ENCODE measurements around the gene SYT1.

Gene SYT1

GRCh38 chr12:79366374-79366773 is 501.8 kb downstream of the SYT1 start:
- no peak for DNase-seq

DNA sequence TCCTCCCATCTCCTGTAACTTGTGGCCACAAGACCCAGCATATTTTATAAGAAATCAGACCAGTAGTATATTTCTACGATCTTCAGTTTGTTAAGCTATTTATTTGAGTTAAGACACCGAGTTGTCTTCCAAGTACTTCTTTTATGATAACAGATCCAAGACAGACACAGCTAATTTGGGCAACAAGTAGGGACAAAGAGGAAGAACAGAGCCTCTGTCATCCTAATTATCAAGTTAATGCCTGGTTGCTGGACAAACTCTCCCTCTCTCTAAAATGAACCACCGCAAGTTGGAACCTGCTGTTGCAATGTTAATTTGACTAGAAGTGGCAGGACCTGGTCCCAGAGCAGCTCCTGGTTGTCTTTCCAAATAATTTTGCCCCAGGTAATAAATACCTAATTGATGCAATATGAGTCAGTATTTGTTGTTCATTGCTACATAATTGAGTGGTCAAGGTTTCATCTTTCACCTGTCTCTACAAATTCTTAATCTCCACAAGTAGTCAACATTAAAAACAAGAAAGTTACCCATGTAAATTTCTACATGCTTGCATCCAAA is 502.5 kb downstream of the SYT1 start:
- DNase-seq = no peak

DNA sequence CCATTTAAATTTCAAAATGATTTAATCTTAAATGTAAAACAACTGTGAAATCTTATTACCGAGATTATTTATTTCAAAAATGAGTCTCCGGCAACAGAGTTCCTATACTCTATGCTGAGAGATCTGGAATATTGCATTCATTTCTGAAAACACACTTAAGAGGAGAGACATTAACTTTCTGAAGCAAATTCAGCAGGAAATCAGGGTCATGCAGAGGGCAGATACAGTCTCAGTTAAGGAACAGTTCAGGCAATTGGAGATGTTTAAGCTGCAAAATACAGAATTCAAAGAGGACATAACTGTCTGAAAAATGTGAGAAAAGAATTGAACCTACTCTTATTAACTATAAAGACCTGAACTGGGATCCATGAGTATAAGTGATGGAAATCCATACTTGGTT is 505.4 kb downstream of the SYT1 start:
- no peak for DNase-seq

GRCh38 chr12:79371226-79371625 is 506.7 kb downstream of the SYT1 start:
- DNase-seq = no peak

GRCh38 chr12:79373896-79374499 is 509.4 kb downstream of the SYT1 start:
- DNase-seq = no peak

- DNase-seq = no peak
Measured at GRCh38 chr12:79374545-79374944, 510.0 kb downstream of the SYT1 start.

- DNase-seq = no peak
Measured at GRCh38 chr12:79375050-79375449, 510.5 kb downstream of the SYT1 start.

DNA sequence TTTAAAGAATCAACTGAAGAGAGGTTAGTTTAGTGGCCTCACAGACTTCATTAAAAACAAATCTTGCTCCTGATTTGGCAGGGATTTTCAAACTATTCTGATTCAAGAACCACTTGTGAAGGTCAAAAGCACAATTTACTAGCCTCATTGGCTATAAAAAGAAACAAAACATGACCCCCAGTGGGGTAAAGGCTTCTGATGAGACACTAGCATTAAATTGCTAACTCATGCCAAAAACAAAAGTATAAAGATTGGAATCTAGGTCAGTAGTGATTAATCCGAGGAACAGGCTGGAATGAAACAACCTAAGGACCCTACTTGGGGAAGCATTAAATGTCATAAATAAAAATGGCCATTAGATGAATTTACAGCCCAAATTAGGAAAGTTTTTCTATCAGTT is 513.9 kb downstream of the SYT1 start:
- DNase-seq = no peak

DNA sequence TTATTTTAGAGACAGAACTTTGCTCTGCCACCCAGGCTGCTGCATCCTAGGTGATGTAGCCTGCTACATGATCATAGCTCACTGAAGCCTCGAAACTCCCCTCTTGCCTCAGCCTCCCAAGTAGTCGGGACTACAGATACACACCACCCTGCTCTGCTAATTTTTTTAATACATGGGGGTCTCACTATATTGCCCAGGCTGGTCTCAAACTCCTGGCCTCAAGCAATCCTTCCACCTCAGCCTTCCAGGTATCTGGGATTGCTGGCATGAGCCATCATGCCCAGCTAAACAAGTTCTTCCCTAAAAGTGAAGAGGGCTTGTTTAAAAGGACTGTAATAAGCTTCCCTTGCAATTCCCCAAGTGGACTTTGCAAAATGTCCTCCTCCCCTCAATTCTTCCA is 515.8 kb downstream of the SYT1 start:
- DNase-seq = no peak

DNA sequence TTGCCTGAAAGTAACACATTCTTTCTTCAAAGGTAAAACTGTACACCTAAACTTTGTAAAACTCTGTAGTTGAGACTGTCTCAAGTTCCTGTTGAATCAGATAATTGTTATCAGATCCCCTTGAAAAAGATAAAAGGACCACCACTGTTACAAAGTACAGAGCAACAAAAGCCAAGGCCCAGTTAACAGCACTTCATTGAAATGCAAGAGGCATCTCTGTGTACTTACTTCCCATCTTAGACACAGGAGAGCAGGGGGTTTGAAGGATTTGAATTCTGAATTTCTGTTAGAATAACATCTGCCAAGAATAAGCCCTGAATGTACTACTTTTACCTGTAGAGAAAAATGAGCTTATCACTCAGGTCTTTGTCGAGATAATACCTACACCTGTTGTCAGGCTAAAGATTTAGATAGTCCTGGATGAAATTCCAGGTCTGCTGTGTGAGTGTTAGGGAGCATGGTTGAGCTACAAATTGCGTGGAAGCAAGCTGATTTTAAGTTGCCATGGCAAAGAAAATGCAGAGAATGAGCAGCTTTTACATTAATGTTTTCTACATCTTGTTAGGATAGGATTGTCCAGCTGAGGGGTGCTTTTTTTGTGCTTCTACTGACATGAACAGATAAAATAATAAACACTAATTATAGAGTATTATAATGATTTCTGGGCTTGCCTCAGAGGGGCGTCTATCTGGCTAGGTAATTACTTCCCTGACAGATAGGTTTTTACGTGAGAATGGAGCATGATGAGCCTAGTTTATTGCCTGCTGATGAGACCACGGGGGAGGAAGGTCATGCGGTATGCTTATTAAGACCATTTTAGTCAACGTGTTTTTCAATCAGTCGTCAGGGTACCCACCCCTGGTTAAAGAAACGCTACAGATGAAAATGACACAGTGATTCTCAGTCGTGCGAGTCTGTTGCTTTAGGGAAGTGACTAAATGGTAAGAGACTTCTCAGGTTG is 517.0 kb downstream of the SYT1 start:
- DNase-seq = no peak

DNA sequence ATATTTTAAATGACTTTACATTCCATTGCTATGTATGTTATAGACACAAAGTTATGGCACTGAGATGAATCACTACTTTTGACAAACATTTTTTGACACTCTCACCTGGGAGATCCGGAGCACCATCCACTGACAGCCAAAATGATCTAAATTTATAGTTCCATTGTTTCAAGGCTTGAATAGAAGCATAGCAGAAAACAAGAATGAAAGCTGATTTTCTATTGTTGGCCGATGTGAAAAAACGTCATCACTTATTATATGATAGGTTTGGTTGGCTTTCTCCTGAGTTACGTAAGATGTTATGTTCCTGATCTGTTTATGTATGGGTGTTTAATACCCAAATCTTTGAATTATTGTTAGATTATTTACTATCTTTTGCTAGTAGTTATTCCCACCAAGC is 520.0 kb downstream of the SYT1 start:
- no peak for DNase-seq

DNA sequence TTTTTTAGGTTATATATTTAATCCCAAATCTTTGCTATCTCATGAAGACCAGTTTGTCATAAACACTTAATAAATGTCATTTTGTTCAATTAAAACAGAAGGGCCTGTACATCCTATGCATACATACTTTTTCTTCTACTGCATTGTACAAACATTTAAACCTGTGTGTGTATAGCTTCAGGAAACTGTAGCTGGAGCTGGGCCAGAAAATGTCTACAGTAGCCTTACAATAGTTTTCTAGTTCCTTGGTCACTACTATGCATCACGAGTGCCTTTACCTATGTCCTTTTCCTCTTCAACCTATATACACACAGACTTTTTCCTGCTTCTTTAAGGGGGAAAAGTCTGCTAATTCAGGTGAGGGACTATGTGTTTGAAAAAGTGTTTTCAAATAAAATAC is 523.4 kb downstream of the SYT1 start:
- DNase-seq = no peak

GRCh38 chr12:79393842-79394241 is 529.3 kb downstream of the SYT1 start:
- DNase-seq = no peak

DNA sequence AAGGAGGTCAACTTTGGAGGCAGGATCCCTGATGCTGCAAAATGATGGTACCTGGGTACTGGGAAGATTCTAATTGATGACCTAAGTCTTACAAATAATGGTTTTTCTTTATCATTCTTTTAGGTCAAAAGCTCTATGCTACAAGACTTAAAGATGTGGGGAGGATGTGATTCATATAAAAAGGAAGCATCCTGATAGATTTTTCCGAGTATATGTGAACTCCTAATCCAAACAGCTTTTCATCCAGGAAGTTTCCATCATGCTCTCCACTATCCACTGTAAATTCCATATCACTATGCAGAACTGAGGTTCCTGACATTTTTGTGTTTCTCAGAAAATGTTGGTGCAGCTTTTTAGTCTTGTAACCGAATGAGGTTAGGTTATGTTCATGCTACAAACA is 533.0 kb downstream of the SYT1 start:
- DNase-seq = no peak

- no peak for DNase-seq
Measured at GRCh38 chr12:79400481-79400880, 535.9 kb downstream of the SYT1 start.

GRCh38 chr12:79402606-79403005 is 538.0 kb downstream of the SYT1 start:
- no peak for DNase-seq

GRCh38 chr12:79406993-79407392 is 542.4 kb downstream of the SYT1 start:
- no peak for DNase-seq

DNA sequence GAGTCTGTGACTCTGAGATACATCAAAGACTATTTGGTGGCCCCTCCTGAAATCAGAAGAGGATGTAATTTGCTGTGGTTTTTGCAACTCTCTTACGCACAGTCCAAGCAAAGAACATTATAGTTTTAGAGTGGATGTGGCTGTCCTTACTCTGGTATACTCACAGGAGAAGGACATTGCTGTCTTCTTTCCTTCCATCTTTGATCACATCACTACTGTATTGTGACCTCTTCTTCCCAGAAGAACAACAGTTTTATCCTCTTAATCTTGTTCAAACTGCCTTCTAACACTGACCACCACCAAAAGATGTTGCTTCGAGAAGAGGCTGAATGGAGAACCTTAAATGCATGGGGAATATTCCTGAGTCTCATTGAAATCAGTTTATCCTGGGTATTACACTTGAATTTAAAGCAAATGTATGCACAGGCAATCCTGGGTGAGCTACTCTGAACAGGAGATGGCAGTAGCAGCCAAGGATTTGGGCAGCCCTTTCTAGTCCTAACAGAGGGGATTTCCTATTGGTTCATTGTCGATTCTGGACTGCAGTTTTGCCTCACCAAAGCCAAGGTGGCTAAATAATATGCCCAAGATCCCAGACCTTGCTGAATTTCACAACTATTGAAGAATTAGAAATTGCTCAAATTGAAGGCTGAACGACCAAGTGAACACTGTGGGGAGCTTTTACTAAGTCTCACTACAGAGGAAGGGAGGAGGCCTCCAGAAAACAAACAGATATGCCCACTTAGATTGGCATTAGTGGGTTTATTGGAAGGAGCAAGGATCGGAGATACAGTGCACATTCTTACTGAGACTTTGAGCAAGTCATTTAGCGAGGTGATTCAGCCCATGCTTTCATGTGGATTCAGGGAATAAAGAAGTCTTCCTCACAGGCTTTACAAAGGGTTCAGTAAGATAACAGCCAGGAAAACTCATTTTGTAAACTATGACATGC is 543.4 kb downstream of the SYT1 start:
- DNase-seq = no peak

DNA sequence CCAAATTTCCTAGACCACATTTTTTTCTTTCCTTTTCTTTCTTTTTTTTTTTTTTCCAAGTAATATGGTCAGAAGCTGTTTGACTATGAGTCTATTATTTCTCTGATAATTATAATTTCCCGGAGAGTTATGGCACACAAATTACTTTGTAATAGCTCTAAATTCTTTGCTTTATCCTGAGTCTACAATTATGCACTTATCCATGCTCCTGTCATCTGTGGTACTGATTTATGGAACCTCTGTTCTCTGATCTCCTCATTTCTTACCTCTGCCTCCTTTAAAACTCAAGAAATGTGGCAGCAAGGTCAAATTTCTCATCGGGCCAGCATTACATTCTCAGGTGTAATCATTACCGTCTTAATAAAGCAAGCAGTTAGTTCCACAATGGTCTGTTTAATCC is 544.1 kb downstream of the SYT1 start:
- no peak for DNase-seq

DNA sequence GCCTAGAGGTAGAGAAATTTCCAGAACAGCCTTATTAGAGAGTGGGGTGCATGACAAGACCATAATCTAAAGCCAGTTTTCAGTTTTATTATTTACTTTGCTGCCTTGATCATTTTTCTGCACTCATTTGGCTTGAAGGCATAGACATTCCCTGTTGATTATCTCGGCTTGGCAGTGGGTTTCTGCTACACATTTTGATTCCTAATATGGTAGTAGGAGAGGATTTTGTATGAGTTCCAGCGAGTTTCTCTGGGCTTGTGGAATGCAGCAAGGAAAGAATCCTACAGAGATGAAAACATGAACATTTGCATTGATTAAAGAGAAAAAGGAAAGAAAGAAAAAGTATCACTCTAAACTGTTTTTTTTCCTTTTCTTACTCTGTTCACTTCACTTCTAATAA is 545.0 kb downstream of the SYT1 start:
- no peak for DNase-seq

- DNase-seq = no peak
Measured at GRCh38 chr12:79411791-79412190, 547.2 kb downstream of the SYT1 start.

- DNase-seq = no peak
Measured at GRCh38 chr12:79413796-79414195, 549.2 kb downstream of the SYT1 start.

DNA sequence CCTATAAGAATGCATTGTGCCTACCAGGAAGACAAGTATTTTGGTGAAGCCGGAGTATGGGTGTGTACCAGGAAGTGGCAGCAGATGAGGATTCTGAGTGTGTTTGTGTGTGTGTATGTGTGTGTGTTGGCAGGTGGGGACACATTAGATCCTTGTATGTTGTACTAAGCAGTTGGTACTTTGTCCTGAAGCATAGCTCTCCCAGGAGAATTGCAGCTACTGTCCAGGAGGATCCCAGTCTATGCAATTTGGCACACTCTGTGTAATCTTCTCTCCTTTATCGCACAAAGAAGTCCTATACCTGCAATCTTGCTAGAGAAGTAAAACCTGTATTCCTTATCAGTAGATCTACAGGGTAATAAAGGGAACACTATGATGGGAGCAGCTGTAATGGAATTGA is 549.7 kb downstream of the SYT1 start:
- DNase-seq = no peak
